Hair follicular keratinocyte (primary cell): ENCODE data around the gene CCDC184. TPM values are rescaled to one million over a fixed set of nuclear protein-coding genes. Genes with fewer than 3 reads are reported as not detected.

Experiments used
- total RNA-seq: library from RNA; depleted of rRNA; stranded (reverse); fragments of >200 nt; gene quantifications from 2 replicates; pipeline ENCODE4 v1.2.3, GENCODE V29; 2015

CCDC184 gene
- total RNA-seq, result 0.08 TPM in 1 of 2 replicates, not detected in the other

GRCh38 chr12:48183091-48183875, at the start of gene CCDC184:
TSS of gene CCDC184 (plus strand) at chr12:48183644. CDS start at chr12:48184123, 479 bp downstream.

GRCh38 chr12:48157018-48157888, 26.2 kb upstream of the CCDC184 start, which contains the start of gene ASB8:
TSS of gene ASB8 (minus strand) at chr12:48157515. CDS start at chr12:48153496, 4,019 bp downstream.

GRCh38 chr12:48203192-48203591, 19.7 kb downstream of the CCDC184 start, which contains the start of gene OR10AD1:
TSS of gene OR10AD1 (minus strand) at chr12:48203292. CDS start at chr12:48203292, 0 bp downstream.

Other genes with a start within 250 kb of the CCDC184 start
- 100 and 133 TPM in 2 replicates for gene TMEM106C, start 220.0 kb upstream of the CCDC184 start, total RNA-seq
- gene COL2A1, start 179.2 kb upstream of the CCDC184 start, total RNA-seq, result 0.16 and 0.72 TPM in 2 replicates
- 13.9 and 17.8 TPM in 2 replicates for gene SENP1, start 77.6 kb upstream of the CCDC184 start, total RNA-seq
- gene PFKM, start 64.3 kb upstream of the CCDC184 start, total RNA-seq, result 50.0 and 61.6 TPM in 2 replicates
- 10.8 and 14.3 TPM in 2 replicates for gene ASB8, start 26.1 kb upstream of the CCDC184 start, total RNA-seq
- gene OR10AD1, start 19.6 kb downstream of the CCDC184 start, total RNA-seq, result not detected in 2 replicates
- gene ZNF641, start 167.3 kb downstream of the CCDC184 start, total RNA-seq, result 6.9 and 11.1 TPM in 2 replicates